H9 (cell line): Measurements from ENCODE around the gene LDB1. TPM values are rescaled to one million over a fixed set of nuclear protein-coding genes. Genes with fewer than 3 reads are reported as not detected.

Source experiments
- DNase-seq: peaks from one replicate; pipeline ENCODE4 v3.0.0-alpha.2; 2017
- H2AFZ ChIP-seq: one replicate; pipeline ENCODE4 v1.6.1; 2013; ENCODE audit warnings: mild to moderate bottlenecking, low read length, control low read depth, moderate library complexity
- H2AK5ac ChIP-seq: 2 replicates; pipeline ENCODE4 v1.6.1; 2013; ENCODE audit warnings: low read length, control low read depth, mixed read lengths; ENCODE audit not compliant: insufficient read length
- H2BK120ac ChIP-seq: one replicate; pipeline ENCODE4 v1.6.1; 2013; ENCODE audit warnings: low read depth, mild to moderate bottlenecking, low read length, control low read depth, inconsistent platforms; ENCODE audit not compliant: poor library complexity, severe bottlenecking
- H2BK12ac ChIP-seq: 2 replicates; pipeline ENCODE4 v1.6.1; 2013; ENCODE audit warnings: low read length, control low read depth, mixed read lengths, low read depth; ENCODE audit not compliant: insufficient read length
- H2BK15ac ChIP-seq: 2 replicates; pipeline ENCODE4 v1.6.1; 2013; ENCODE audit warnings: low read depth, low read length, control low read depth
- H2BK20ac ChIP-seq: one replicate; pipeline ENCODE4 v1.6.1; 2013; ENCODE audit warnings: low read depth, mild to moderate bottlenecking, low read length, control low read depth, inconsistent platforms; ENCODE audit not compliant: poor library complexity, severe bottlenecking
- H2BK5ac ChIP-seq: 2 replicates; pipeline ENCODE4 v1.6.1; 2013; ENCODE audit warnings: low read length, control low read depth, mixed read lengths; ENCODE audit not compliant: insufficient read length
- H3K14ac ChIP-seq: 2 replicates; pipeline ENCODE4 v1.6.1; 2013; ENCODE audit warnings: low read length, control low read depth; ENCODE audit not compliant: insufficient read depth
- H3K18ac ChIP-seq: 2 replicates; pipeline ENCODE4 v1.6.1; 2013; ENCODE audit warnings: low read depth, mild to moderate bottlenecking, mixed read lengths, low read length, control low read depth; ENCODE audit not compliant: insufficient read length
- H3K23ac ChIP-seq: 2 replicates; pipeline ENCODE4 v1.6.1; 2013; ENCODE audit warnings: low read length, control low read depth, mixed read lengths, low read depth; ENCODE audit not compliant: insufficient read length
- H3K23me2 ChIP-seq: 2 replicates; pipeline ENCODE4 v1.6.1; 2013; ENCODE audit warnings: low read depth, mild to moderate bottlenecking, mixed read lengths, low read length, control low read depth; ENCODE audit not compliant: insufficient read length, poor library complexity, severe bottlenecking
- H3K27ac ChIP-seq: 2 replicates; pipeline ENCODE4 v1.5.1; 2013; ENCODE audit warnings: low read length, control low read depth, mixed read lengths, low read depth; ENCODE audit not compliant: insufficient read length
- H3K27me3 ChIP-seq: 2 replicates; pipeline ENCODE4 v1.6.1; 2013; ENCODE audit warnings: low read length, control low read depth, inconsistent platforms; ENCODE audit not compliant: insufficient read depth
- H3K4ac ChIP-seq: 2 replicates; pipeline ENCODE4 v1.6.1; 2013; ENCODE audit warnings: low read depth, mild to moderate bottlenecking, control low read depth, inconsistent platforms, low read length, moderate library complexity
- H3K4me1 ChIP-seq: 2 replicates; pipeline ENCODE4 v1.6.1; 2013; ENCODE audit warnings: low read length, control low read depth, inconsistent platforms; ENCODE audit not compliant: insufficient read depth
- H3K4me2 ChIP-seq: 2 replicates; pipeline ENCODE4 v1.6.1; 2013; ENCODE audit warnings: low read length, control low read depth, mixed read lengths; ENCODE audit not compliant: insufficient read length, insufficient read depth
- H3K56ac ChIP-seq: 2 replicates; pipeline ENCODE4 v1.6.1; 2013; ENCODE audit warnings: low read depth, mild to moderate bottlenecking, mixed read lengths, low read length, control low read depth; ENCODE audit not compliant: insufficient read length
- H3K79me1 ChIP-seq: 2 replicates; pipeline ENCODE4 v1.6.1; 2013; ENCODE audit warnings: low read depth, mild to moderate bottlenecking, moderate library complexity, low read length, control low read depth, inconsistent platforms; ENCODE audit not compliant: insufficient read depth, poor library complexity, severe bottlenecking
- H3K79me2 ChIP-seq: 2 replicates; pipeline ENCODE4 v1.6.1; 2013; ENCODE audit warnings: low read length, control low read depth, inconsistent platforms; ENCODE audit not compliant: insufficient read depth
- H3K9ac ChIP-seq: 2 replicates; pipeline ENCODE4 v1.6.1; 2013; ENCODE audit warnings: low read length, control low read depth, mixed read lengths; ENCODE audit not compliant: insufficient read length; ENCODE audit errors: extremely low read depth
- H3K9me3 ChIP-seq: one replicate; pipeline ENCODE4 v1.6.1; 2013; ENCODE audit warnings: low read depth, low read length, inconsistent platforms; ENCODE audit not compliant: control insufficient read depth
- H3T11ph ChIP-seq: one replicate; pipeline ENCODE4 v1.6.1; 2013; ENCODE audit warnings: mild to moderate bottlenecking, low read length, control low read depth, inconsistent platforms
- H4K20me1 ChIP-seq: one replicate; pipeline ENCODE4 v1.6.1; 2013; ENCODE audit not compliant: control insufficient read depth, insufficient read length, insufficient read depth
- H4K5ac ChIP-seq: 2 replicates; pipeline ENCODE4 v1.6.1; 2013; ENCODE audit warnings: low read depth, mild to moderate bottlenecking, mixed read lengths, low read length, control low read depth; ENCODE audit not compliant: insufficient read length
- H4K8ac ChIP-seq: replicated peaks from 2 replicates; pipeline ENCODE4 v1.6.1; 2013; ENCODE audit warnings: low read length, control low read depth, mixed read lengths, low read depth; ENCODE audit not compliant: insufficient read length
- H4K91ac ChIP-seq: 2 replicates; pipeline ENCODE4 v1.6.1; 2013; ENCODE audit warnings: low read depth, mild to moderate bottlenecking, moderate library complexity, mixed read lengths, low read length, control low read depth; ENCODE audit not compliant: insufficient read length
- H3K27ac Mint-ChIP-seq, 3 experiments: 2 replicates in 2 of 3; 3 replicates in 1 of 3; pipeline ENCODE4 v1.8.0; 2020 to 2021; ENCODE audit warnings: mixed read lengths in 3 of 3, mild to moderate bottlenecking in 1 of 3, moderate library complexity in 1 of 3
- H3K27me3 Mint-ChIP-seq: 2 replicates; pipeline ENCODE4 v1.8.0; 2021; ENCODE audit warnings: low read depth, mild to moderate bottlenecking, moderate library complexity, mixed read lengths
- H3K36me3 Mint-ChIP-seq, 3 experiments: 2 replicates in 2 of 3; 3 replicates in 1 of 3; pipeline ENCODE4 v1.8.0; 2020 to 2021; ENCODE audit warnings: low read depth in 3 of 3, mixed read lengths in 3 of 3; ENCODE audit not compliant: insufficient read depth in 1 of 3
- H3K4me1 Mint-ChIP-seq, 2 experiments: 2 replicates each; pipeline ENCODE4 v1.8.0; 2020; ENCODE audit warnings: mixed read lengths in 2 of 2
- H3K4me3 Mint-ChIP-seq, 2 experiments: 2 replicates in 1 of 2; 3 replicates in 1 of 2; pipeline ENCODE4 v1.8.0; 2020 to 2021; ENCODE audit warnings: mild to moderate bottlenecking in 2 of 2, mixed read lengths in 2 of 2, moderate library complexity in 1 of 2
- H3K9me3 Mint-ChIP-seq, 2 experiments: 2 replicates in 1 of 2; 3 replicates in 1 of 2; pipeline ENCODE4 v1.8.0; 2020; ENCODE audit warnings: mild to moderate bottlenecking in 2 of 2, mixed read lengths in 2 of 2, moderate library complexity in 1 of 2
- WGBS: extraction: QIAGEN DNeasy Blood & Tissue Kit; methylation state at CpG from one replicate; pipeline ENCODE4 v1.1.7; 2013; ENCODE audit warnings: missing lambda C conversion rate, low lambda C conversion rate, mixed read lengths; ENCODE audit not compliant: insufficient read length; ENCODE audit errors: extremely low coverage; 5-methylcytosine and 5-hydroxymethylcytosine counted together
- total RNA-seq: library from RNA; stranded (reverse); gene quantifications from 2 replicates; pipeline ENCODE4 v1.2.1, GENCODE V29; 2021
- TF ChIP-seq, protein P1 (sequence below): fragments of 200-600 bp; sonication (generic); conservative IDR thresholded peaks from 3 replicates; pipeline ENCODE4 v1.8.0; 2021; ENCODE audit warnings: antibody characterized with exemption, mild to moderate bottlenecking

LDB1 gene
- total RNA-seq, 1 experiment from 2014 or later, result 80.5 TPM

DNA sequence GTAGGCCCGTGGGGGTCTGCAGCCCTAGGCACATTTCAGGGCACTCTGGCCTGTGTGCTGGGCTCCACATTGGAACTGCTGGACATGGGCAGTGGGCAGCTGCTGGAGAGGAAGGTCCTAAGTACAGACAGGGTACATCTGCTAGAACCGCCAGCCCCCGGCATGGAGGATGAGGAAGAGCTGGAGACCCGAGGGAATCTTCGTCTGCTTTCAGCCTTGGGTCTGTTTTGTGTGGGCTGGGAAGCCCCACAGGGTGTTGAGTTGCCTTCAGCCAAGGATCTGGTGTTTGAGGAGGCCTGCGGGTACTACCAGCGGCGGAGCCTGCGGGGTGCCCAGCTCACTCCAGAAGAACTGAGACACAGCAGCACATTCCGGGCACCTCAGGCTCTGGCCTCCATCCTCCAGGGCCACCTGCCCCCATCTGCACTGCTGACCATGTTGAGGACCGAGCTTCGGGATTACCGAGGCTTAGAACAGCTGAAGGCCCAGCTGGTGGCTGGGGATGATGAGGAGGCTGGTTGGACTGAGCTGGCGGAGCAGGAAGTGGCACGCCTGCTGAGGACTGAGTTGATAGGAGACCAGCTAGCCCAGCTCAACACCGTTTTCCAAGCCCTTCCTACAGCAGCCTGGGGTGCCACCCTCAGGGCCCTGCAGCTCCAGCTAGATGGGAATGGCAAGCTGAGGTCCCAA, 53.6 kb downstream of the LDB1 start:
- no peak overlapping the region for H3K4ac ChIP-seq
- H3K27ac Mint-ChIP-seq, result peak overlapping the region in 1 of 3 experiments; percentile 55; a peak in 1 of 7 replicates
- H3K27me3 Mint-ChIP-seq, result peaks cover 18% of the 10 kb centered on the region
- H3K79me1 ChIP-seq, result peaks cover 3% of the 10 kb centered on the region
- H2BK5ac ChIP-seq, result no peak overlapping the region
- no peak overlapping the region for H3K23ac ChIP-seq
- no peak overlapping the region for H4K8ac ChIP-seq
- no peak overlapping the region for H2AFZ ChIP-seq
- H4K5ac ChIP-seq, result no peak overlapping the region
- H3K79me2 ChIP-seq, result no peaks in the 10 kb centered on the region; the same call in 1 of the 2 replicates
- H3K9me3 ChIP-seq, result no peaks in the 10 kb centered on the region
- no peak overlapping the region for H3K9ac ChIP-seq
- H3K56ac ChIP-seq, result no peak overlapping the region
- H3K23me2 ChIP-seq, result peaks cover 9% of the 10 kb centered on the region
- no peak overlapping the region for H3T11ph ChIP-seq
- no peaks in the 10 kb centered on the region for H4K20me1 ChIP-seq
- TF ChIP-seq, protein P1, sequence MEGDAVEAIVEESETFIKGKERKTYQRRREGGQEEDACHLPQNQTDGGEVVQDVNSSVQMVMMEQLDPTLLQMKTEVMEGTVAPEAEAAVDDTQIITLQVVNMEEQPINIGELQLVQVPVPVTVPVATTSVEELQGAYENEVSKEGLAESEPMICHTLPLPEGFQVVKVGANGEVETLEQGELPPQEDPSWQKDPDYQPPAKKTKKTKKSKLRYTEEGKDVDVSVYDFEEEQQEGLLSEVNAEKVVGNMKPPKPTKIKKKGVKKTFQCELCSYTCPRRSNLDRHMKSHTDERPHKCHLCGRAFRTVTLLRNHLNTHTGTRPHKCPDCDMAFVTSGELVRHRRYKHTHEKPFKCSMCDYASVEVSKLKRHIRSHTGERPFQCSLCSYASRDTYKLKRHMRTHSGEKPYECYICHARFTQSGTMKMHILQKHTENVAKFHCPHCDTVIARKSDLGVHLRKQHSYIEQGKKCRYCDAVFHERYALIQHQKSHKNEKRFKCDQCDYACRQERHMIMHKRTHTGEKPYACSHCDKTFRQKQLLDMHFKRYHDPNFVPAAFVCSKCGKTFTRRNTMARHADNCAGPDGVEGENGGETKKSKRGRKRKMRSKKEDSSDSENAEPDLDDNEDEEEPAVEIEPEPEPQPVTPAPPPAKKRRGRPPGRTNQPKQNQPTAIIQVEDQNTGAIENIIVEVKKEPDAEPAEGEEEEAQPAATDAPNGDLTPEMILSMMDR, result no peak
- H3K18ac ChIP-seq, result no peak overlapping the region
- no peaks in the 10 kb centered on the region for H3K4me1 ChIP-seq
- no peaks in the 10 kb centered on the region for H3K9me3 Mint-ChIP-seq
- peak overlapping the region; percentile 76 to 86 for H3K4me3 Mint-ChIP-seq
- no peaks in the 10 kb centered on the region for H3K27me3 ChIP-seq
- no peak overlapping the region for H2BK120ac ChIP-seq
- H2BK15ac ChIP-seq, result no peak overlapping the region
- H2BK12ac ChIP-seq, result no peak overlapping the region
- no peak overlapping the region for H4K91ac ChIP-seq
- no peak overlapping the region for H3K27ac ChIP-seq
- H3K4me1 Mint-ChIP-seq, result peaks cover 15 to 17% of the 10 kb centered on the region in 2 experiments
- WGBS, result no CpG with 5 or more reads among the region's 16 CpGs
- H3K36me3 Mint-ChIP-seq, result no peaks in the 10 kb centered on the region
- DNase-seq, result no peak
- no peak overlapping the region for H2AK5ac ChIP-seq
- H3K4me2 ChIP-seq, result peak overlapping the region; percentile 82
- no peak overlapping the region; the same call in 1 of the 2 replicates for H3K14ac ChIP-seq
- H2BK20ac ChIP-seq, result no peak overlapping the region
